HG02759 (cell line): Measurements from ENCODE around the gene ZNHIT3.
A peak's percentile ranks its signal among the peaks of the same experiment; 100 is the strongest.

ENCODE experiments used
- ATAC-seq: cut with Tn5 transposase; IDR thresholded peaks from one replicate; pipeline ENCODE4 v1.9.1; 2021; ENCODE audit warnings: mild to moderate bottlenecking, moderate library complexity; ENCODE audit not compliant: unreplicated experiment

Gene ZNHIT3

GRCh38 chr17:36509272-36509985, 22.9 kb downstream of the ZNHIT3 start:
- no peak for ATAC-seq

DNA sequence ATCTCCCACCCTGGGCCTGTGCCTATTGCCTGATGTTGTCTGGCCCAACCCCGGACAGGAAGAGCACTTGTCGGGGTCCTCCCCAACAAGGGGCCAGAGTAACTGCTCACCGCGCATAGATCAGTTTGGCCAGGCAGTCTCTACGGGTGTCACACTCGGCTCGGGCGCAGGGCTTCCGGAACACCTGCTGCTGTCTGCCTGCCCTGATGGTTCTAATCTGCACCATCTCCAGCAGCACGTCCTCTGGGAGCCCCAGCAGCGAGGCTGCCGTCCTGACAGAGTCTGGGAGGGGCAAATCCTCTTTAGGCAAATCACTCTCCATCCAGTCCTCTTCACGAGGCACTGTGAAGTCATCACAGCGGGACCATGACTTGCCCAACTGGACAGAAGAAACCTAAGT, 24.2 kb downstream of the ZNHIT3 start:
- no peak for ATAC-seq

DNA sequence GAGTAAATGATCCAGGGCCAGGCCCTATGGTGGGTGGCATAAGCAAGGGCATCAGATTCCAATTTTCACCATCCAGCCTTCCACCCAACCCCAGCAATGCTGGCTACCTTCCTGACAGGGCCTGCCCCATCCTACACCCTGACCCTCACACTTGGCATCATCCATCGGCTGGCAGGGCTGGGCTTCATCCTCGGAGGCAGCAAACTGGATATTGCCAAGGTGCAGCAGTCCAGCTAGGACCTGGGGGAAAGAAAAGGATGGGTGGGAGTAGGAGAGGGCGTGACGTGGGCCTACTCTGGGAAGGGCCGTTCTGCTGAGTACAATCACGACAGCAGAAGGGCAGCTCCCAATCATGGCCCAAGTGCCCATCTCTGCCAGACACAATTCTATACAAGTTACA, 24.7 kb downstream of the ZNHIT3 start:
- ATAC-seq = no peak

- no peak for ATAC-seq
Observed at GRCh38 chr17:36512641-36513040, 26.2 kb downstream of the ZNHIT3 start.

GRCh38 chr17:36514856-36515255, 28.4 kb downstream of the ZNHIT3 start:
- ATAC-seq = no peak

GRCh38 chr17:36515837-36516236, 29.4 kb downstream of the ZNHIT3 start:
- ATAC-seq = no peak

DNA sequence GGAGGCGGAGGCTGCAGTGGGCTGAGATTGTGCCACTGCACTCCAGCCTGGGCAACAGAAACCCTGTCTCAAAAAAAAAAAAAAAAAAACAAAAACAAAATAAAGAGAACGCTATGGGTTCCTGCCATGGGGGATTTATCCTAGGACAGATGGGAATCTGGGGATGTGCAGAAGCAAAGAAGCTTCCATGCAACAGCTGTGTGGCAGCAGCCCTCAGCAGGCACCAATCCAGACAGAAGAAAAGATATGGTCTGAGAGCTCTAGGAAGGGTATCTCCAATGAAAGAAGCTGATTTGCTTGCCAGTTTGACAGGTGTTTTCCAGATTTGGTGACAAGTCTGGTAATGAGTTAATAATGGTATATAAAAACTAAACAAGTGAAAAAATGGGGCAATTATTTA, 36.6 kb downstream of the ZNHIT3 start:
- ATAC-seq = no peak

DNA sequence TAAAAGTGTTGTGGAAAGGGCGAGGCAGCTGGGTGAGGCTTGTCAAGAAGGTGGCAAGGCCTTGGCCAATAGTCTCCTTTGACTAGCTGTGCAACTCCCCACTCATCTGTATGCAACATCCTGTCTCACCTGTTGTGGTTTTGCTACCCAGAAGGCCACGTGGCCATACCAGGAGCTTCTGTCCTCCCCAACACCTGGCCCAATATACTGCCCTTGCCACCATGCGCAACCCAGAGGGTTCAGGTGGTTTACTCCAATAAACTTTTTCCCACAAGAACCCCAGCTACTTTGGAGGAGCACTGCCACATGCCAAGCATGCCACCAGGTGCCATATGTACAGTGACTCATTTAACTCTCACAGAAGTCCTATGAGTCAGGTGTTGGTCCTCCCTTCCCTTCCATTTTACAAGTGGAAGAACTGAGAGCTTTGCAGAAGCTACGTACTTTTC, 38.0 kb downstream of the ZNHIT3 start:
- no peak for ATAC-seq

DNA sequence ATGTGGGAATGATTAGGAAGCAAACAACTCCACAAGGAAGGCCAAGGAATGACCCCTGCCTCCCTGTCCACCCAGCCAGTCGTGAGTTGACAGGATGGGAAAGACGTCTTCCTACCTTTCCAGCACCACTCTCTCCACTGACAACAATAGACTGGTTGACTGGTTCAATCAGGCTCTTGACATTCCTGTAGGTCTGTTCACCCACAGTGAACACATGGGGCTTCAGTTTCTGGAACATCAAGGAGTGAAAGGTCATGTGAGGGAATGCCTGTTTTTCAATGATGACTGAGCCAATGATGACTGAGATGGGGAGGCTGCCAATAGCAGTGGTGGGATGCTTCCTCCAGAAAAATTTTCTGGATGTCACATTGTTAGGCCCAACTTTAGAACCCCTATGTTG, 38.6 kb downstream of the ZNHIT3 start:
- no peak for ATAC-seq

GRCh38 chr17:36525888-36526287, 39.4 kb downstream of the ZNHIT3 start:
- ATAC-seq = no peak

DNA sequence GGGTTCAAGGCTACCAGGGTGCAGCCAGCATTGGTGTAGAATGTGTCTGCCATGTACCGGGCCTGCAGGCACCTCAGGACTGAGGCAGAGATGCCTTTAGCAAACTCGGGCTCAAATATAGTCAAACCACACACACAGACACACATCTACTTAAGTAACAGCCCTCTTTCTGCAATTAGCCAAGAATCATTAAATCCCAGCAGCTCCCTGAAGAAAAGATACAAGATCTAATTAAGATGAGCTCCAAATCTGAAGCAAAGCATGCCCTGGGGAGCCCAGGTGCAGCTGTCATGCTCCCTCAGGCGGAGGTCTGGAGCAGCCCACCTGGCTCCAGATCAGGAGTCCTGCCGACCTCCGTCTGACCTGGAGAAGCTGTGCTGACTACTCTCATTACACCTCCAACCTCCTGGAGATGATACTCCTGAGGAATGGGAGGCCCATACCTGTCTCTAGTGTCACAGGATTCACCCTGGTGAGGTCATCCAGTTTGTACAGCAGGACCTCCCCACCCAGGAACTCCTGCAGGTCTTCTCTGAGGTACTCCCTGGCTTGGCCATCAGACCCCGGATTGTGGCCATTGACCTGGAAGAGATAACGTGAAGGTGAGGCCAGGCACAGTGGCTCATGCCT, 41.3 kb downstream of the ZNHIT3 start:
- no peak for ATAC-seq

GRCh38 chr17:36529121-36529520, 42.6 kb downstream of the ZNHIT3 start:
- no peak for ATAC-seq

- no peak for ATAC-seq
Observed at GRCh38 chr17:36532435-36532975, 46.0 kb downstream of the ZNHIT3 start.

DNA sequence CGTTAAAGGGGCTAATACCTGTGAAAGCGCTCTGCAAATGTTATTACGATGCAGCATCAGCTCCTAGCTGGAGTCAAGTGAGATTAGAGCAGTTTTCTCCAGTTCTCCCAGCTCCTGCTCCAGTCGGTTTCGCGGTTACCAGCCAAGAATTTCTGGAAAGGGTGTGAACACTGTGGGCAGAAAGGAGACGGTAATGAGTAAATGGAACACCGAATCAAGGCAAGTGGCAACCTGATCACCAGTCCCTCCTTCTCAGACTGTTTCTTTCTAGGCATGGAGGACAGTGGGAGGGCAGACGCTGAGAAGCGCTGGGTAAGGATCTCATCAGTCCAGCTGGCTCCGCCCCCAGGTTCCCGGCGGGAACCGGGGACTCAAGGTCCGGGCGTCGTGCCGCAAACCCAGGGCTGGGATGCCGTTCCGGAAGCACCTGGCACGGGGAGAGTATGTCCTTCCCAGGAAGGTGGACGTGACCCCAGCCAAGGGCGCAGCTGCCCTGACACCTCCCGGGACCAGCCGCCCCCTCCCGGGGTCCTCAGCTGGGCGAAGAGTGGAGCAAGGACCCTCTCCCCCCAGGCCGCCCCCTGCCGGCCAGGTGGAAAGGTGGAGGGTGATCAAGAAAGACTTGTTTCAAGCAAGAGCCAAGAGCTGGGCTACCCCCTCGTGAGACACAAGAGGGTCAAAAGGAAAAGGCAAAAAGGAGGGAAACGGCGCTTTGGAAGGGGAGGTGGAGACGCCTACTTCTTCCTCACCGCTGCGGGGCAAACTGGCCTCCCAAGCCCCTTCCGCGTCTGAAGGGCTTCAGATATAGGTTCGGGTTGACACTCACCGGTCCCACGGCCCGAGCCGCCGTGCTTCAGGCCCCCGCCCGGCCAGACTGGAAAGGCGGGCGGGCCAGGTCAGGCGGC, 47.7 kb downstream of the ZNHIT3 start:
- ATAC-seq = peak; percentile 43

GRCh38 chr17:36534840-36535668, 48.6 kb downstream of the ZNHIT3 start, which contains the start of the genes MYO19 and PIGW:
Gene MYO19 (minus strand): TSS chr17:36534868. CDS start chr17:36532538, 2,330 bp downstream.
Gene PIGW (plus strand): TSS chr17:36534987. CDS start chr17:36537102, 2,115 bp downstream.
- peak; percentile 83 for ATAC-seq

GRCh38 chr17:36535669-36536081, 49.2 kb downstream of the ZNHIT3 start:
- no peak for ATAC-seq

DNA sequence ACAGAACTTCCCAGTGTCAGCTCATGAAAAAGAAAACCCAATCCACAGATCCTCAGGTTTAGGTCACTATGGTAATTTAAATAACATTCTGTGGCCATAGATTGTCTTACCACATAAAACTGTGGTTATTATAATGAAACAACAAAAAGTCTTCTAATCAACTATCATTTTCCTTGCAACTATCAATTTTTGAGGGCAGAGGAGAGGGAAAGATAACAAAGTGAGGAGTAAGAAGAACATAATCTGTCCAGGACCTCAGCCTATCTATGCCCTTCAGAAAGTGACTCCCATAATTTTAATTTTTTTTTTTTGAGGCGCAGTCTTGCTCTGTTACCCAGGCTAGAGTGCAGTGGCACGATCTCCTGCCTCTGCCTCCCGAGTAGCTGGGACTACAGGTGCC, 54.2 kb downstream of the ZNHIT3 start:
- no peak for ATAC-seq

GRCh38 chr17:36542755-36543154, 56.3 kb downstream of the ZNHIT3 start:
- ATAC-seq = no peak

GRCh38 chr17:36544044-36544306, 57.5 kb downstream of the ZNHIT3 start:
- ATAC-seq = no peak

DNA sequence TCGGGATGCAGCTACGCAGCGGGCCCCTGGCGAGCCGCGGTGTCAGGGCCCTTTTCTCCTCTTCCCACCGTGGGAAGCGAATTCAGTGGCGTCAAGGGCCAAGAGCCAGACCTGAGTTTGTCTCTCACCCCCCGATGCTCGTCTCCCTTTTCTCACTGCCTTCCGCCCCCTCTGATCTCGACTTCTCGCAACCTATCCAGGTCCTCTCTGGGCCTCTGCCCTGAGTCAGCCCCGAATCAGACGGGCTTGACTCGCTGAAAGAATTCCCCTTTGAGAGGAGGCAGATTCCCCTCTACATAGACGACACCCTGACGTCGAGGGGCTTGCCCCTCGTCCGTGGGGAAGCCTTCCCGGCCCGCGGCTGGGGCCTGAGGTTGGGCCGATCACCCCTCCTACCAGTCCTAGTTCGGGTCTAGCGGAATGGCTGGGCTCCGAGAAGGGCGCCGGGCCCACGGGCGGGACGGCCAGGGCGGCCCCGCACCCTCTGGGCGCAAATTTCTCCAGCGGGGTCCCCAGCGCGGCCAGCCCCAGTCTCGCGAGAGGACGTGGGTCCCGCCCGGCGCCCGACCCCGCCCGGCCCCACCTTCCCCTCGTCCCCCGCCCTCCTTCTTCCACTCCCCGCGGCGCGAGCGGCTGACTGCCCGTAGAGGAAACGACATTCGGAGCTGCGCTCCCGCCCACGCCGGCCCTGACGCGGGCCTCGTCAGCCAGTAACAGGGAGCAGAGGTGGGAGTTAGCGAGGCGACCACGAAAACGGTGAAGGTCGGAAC, 58.0 kb downstream of the ZNHIT3 start, which contains the start of gene GGNBP2:
GGNBP2 (plus strand) TSS at position 613 of the 770 bp plus-strand sequence. CDS start 806 bp downstream, outside the sequence.
- ATAC-seq = peak; percentile 61
